ENCODE measurements around the gene PIP5K1A. TPM values are rescaled to one million over a fixed set of nuclear protein-coding genes. Genes with fewer than 3 reads are reported as not detected.
"Not testable (repeated sequence)": the region's sequence is repeated elsewhere in the genome, so short reads cannot be mapped to it uniquely, and the experiment has no call there.

Gene PIP5K1A
- total and polyA plus RNA-seq, 4 donors = 16.5 to 67.6 (median 43.3) TPM

- Histone ChIP-seq H3K4me3 (ENCODE audit: low read length in 2 of 2) (no peak overlapping the region), H3K4me1 (ENCODE audit: control insufficient read depth in 1 of 2, insufficient read depth in 2 of 2, low read length in 2 of 2) (no peaks in the 10 kb centered on the region), H3K9me3 (ENCODE audit: control insufficient read depth, low read length) (no peaks in the 10 kb centered on the region), H3K27ac (ENCODE audit: low read depth in 1 of 2, low read length in 2 of 2) (no peak overlapping the region), H3K27me3 (ENCODE audit: control insufficient read depth in 1 of 2, insufficient read depth in 2 of 2, low read length in 1 of 2) (no peaks in the 10 kb centered on the region), H3K36me3 (ENCODE audit: control insufficient read depth in 1 of 2, insufficient read depth in 2 of 2, low read length in 1 of 2) (peaks cover 7 to 16% of the 10 kb centered on the region in 2 donors)
- WGBS, 2 donors = 90% methylated on average over 10 of the region's 10 CpGs
- DNase-seq = peak in 1 of 2 donors; percentile 59
- no peak for ATAC-seq (ENCODE audit: low FRiP score)
- intact Hi-C loops (cut with DNase I) = no loop called here
Observed at GRCh38 chr1:151184211-151184610, 14.1 kb upstream of the PIP5K1A start.

- H3K4me3 ChIP-seq (ENCODE audit: low read length in 2 of 2) = no peak overlapping the region
- DNase-seq (no peak), ATAC-seq (ENCODE audit: low FRiP score) (no peak)
- H3K27me3 ChIP-seq (ENCODE audit: control insufficient read depth in 1 of 2, insufficient read depth in 2 of 2, low read length in 1 of 2) = no peaks in the 10 kb centered on the region
- no peak overlapping the region for H3K27ac ChIP-seq (ENCODE audit: low read depth in 1 of 2, low read length in 2 of 2)
- WGBS, 2 donors = 78 to 91% methylated on average over 1 of the region's 1 CpG
- intact Hi-C loops (cut with DNase I) = no loop called here
- no peaks in the 10 kb centered on the region for H3K4me1 ChIP-seq (ENCODE audit: control insufficient read depth in 1 of 2, insufficient read depth in 2 of 2, low read length in 2 of 2)
- no peaks in the 10 kb centered on the region for H3K9me3 ChIP-seq (ENCODE audit: control insufficient read depth, low read length)
- H3K36me3 ChIP-seq (ENCODE audit: control insufficient read depth in 1 of 2, insufficient read depth in 2 of 2, low read length in 1 of 2) = peaks cover 0 to 8% of the 10 kb centered on the region in 2 donors
Observed at GRCh38 chr1:151187205-151187604, 11.1 kb upstream of the PIP5K1A start.

GRCh38 chr1:151188667-151189066, 9.7 kb upstream of the PIP5K1A start:
- H3K36me3 ChIP-seq (ENCODE audit: control insufficient read depth in 1 of 2, insufficient read depth in 2 of 2, low read length in 1 of 2); ATAC-seq (ENCODE audit: low FRiP score); H3K27ac ChIP-seq (ENCODE audit: low read depth in 1 of 2, low read length in 2 of 2); H3K4me3 ChIP-seq (ENCODE audit: low read length in 2 of 2); H3K27me3 ChIP-seq (ENCODE audit: control insufficient read depth in 1 of 2, insufficient read depth in 2 of 2, low read length in 1 of 2); H3K4me1 ChIP-seq (ENCODE audit: control insufficient read depth in 1 of 2, insufficient read depth in 2 of 2, low read length in 2 of 2); H3K9me3 ChIP-seq (ENCODE audit: control insufficient read depth, low read length); intact Hi-C loops (cut with DNase I): not testable (repeated sequence)
- 75 to 77% methylated on average over 8 of the region's 8 CpGs for WGBS, 2 donors
- peak in 1 of 2 donors; percentile 20 for DNase-seq

GRCh38 chr1:151189637-151190445, 8.5 kb upstream of the PIP5K1A start, which contains the start of gene VPS72:
VPS72 (minus strand) TSS chr1:151190197; CDS start chr1:151190121, 76 bp downstream.
- Histone ChIP-seq H3K9me3 (ENCODE audit: control insufficient read depth, low read length) (no peaks in the 10 kb centered on the region), H3K27ac (ENCODE audit: low read depth in 1 of 2, low read length in 2 of 2) (peak within 1 kb of the TSS in 1 of 2 donors; percentile 55), H3K4me1 (ENCODE audit: control insufficient read depth in 1 of 2, insufficient read depth in 2 of 2, low read length in 2 of 2) (no peaks in the 10 kb centered on the region), H3K27me3 (ENCODE audit: control insufficient read depth in 1 of 2, insufficient read depth in 2 of 2, low read length in 1 of 2) (no peaks in the 10 kb centered on the region), H3K36me3 (ENCODE audit: control insufficient read depth in 1 of 2, insufficient read depth in 2 of 2, low read length in 1 of 2) (no peaks in the 10 kb centered on the region), H3K4me3 (ENCODE audit: low read length in 2 of 2) (peak within 1 kb of the TSS; percentile 50 to 70)
- WGBS, 2 donors = 0% methylated on average over 42 of the region's 42 CpGs
- intact Hi-C loops (cut with DNase I) = loop anchor here in 1 of 2 donors (10.0 kb wide), 1 partner anchor 155 kb away; the partner anchor contains the start of gene RFX5
- DNase-seq (peak; percentile 90 to 94), ATAC-seq (ENCODE audit: low FRiP score) (peak; percentile 96)

- ATAC-seq (ENCODE audit: low FRiP score) (no peak), DNase-seq (no peak)
- H3K4me1 ChIP-seq (ENCODE audit: control insufficient read depth in 1 of 2, insufficient read depth in 2 of 2, low read length in 2 of 2) = no peaks in the 10 kb centered on the region
- H3K4me3 ChIP-seq (ENCODE audit: low read length in 2 of 2) = no peak overlapping the region
- intact Hi-C loops (cut with DNase I) = loop anchor here in 1 of 2 donors (10.0 kb wide), 1 partner anchor 153 kb away; the partner anchor contains the start of gene RFX5
- no peaks in the 10 kb centered on the region for H3K27me3 ChIP-seq (ENCODE audit: control insufficient read depth in 1 of 2, insufficient read depth in 2 of 2, low read length in 1 of 2)
- 81 to 82% methylated on average over 7 of the region's 7 CpGs for WGBS, 2 donors
- H3K27ac ChIP-seq (ENCODE audit: low read depth in 1 of 2, low read length in 2 of 2) = no peak overlapping the region
- H3K9me3 ChIP-seq (ENCODE audit: control insufficient read depth, low read length) = no peaks in the 10 kb centered on the region
- H3K36me3 ChIP-seq (ENCODE audit: control insufficient read depth in 1 of 2, insufficient read depth in 2 of 2, low read length in 1 of 2) = no peaks in the 10 kb centered on the region
Observed at GRCh38 chr1:151192047-151192446, 6.3 kb upstream of the PIP5K1A start.

GRCh38 chr1:151193304-151193703, 5.0 kb upstream of the PIP5K1A start:
- ATAC-seq (ENCODE audit: low FRiP score) (no peak), DNase-seq (peak in 1 of 2 donors; percentile 39)
- Histone ChIP-seq H3K27me3 (ENCODE audit: control insufficient read depth in 1 of 2, insufficient read depth in 2 of 2, low read length in 1 of 2) (no peaks in the 10 kb centered on the region), H3K4me1 (ENCODE audit: control insufficient read depth in 1 of 2, insufficient read depth in 2 of 2, low read length in 2 of 2) (no peaks in the 10 kb centered on the region), H3K27ac (ENCODE audit: low read depth in 1 of 2, low read length in 2 of 2) (no peak overlapping the region), H3K9me3 (ENCODE audit: control insufficient read depth, low read length) (no peaks in the 10 kb centered on the region), H3K4me3 (ENCODE audit: low read length in 2 of 2) (no peak overlapping the region), H3K36me3 (ENCODE audit: control insufficient read depth in 1 of 2, insufficient read depth in 2 of 2, low read length in 1 of 2) (no peaks in the 10 kb centered on the region)
- WGBS, 2 donors = 77 to 84% methylated on average over 6 of the region's 6 CpGs
- intact Hi-C loops (cut with DNase I) = loop anchor here in 1 of 2 donors (10.0 kb wide), 1 partner anchor 151 kb away; the partner anchor contains the start of gene RFX5

GRCh38 chr1:151193856-151194255, 4.5 kb upstream of the PIP5K1A start:
- no peaks in the 10 kb centered on the region for H3K27me3 ChIP-seq (ENCODE audit: control insufficient read depth in 1 of 2, insufficient read depth in 2 of 2, low read length in 1 of 2)
- H3K4me3 ChIP-seq (ENCODE audit: low read length in 2 of 2) = no peak overlapping the region
- intact Hi-C loops (cut with DNase I) = loop anchor here in 1 of 2 donors (10.0 kb wide), 1 partner anchor 151 kb away; the partner anchor contains the start of gene RFX5
- no peaks in the 10 kb centered on the region for H3K9me3 ChIP-seq (ENCODE audit: control insufficient read depth, low read length)
- no peak for DNase-seq
- no peak overlapping the region for H3K27ac ChIP-seq (ENCODE audit: low read depth in 1 of 2, low read length in 2 of 2)
- ATAC-seq (ENCODE audit: low FRiP score) = no peak
- no peaks in the 10 kb centered on the region for H3K36me3 ChIP-seq (ENCODE audit: control insufficient read depth in 1 of 2, insufficient read depth in 2 of 2, low read length in 1 of 2)
- 85 to 88% methylated on average over 1 of the region's 1 CpG for WGBS, 2 donors
- no peaks in the 10 kb centered on the region for H3K4me1 ChIP-seq (ENCODE audit: control insufficient read depth in 1 of 2, insufficient read depth in 2 of 2, low read length in 2 of 2)

- not testable (repeated sequence) for H3K27me3 ChIP-seq (ENCODE audit: control insufficient read depth in 1 of 2, insufficient read depth in 2 of 2, low read length in 1 of 2); H3K9me3 ChIP-seq (ENCODE audit: control insufficient read depth, low read length); H3K4me3 ChIP-seq (ENCODE audit: low read length in 2 of 2); H3K4me1 ChIP-seq (ENCODE audit: control insufficient read depth in 1 of 2, insufficient read depth in 2 of 2, low read length in 2 of 2); H3K27ac ChIP-seq (ENCODE audit: low read depth in 1 of 2, low read length in 2 of 2); ATAC-seq (ENCODE audit: low FRiP score); H3K36me3 ChIP-seq (ENCODE audit: control insufficient read depth in 1 of 2, insufficient read depth in 2 of 2, low read length in 1 of 2)
- DNase-seq = peak; percentile 64 to 81
- intact Hi-C loops (cut with DNase I) = loop anchor here in 1 of 2 donors (5.0 to 10.0 kb wide), 2 partner anchors 57 to 150 kb away; partner anchors contain the start of genes PSMD4 and RFX5
- 76 to 77% methylated on average over 17 of the region's 17 CpGs for WGBS, 2 donors
Observed at GRCh38 chr1:151194894-151195594, 3.3 kb upstream of the PIP5K1A start.

All from aorta (tissue), 5 donors.